HG03521 (cell line): ENCODE measurements around the gene TALDO1.

Experiments used
- ATAC-seq: cut with Tn5 transposase; IDR thresholded peaks from one replicate; pipeline ENCODE4 v1.9.1; 2021; ENCODE audit warnings: mild to moderate bottlenecking, moderate library complexity; ENCODE audit not compliant: unreplicated experiment

TALDO1 gene

GRCh38 chr11:747158-748006, at the start of gene TALDO1:
Gene TALDO1, plus strand, starts transcription at chr11:747464. Its CDS starts 18 bp downstream, at chr11:747482.
- peak; percentile 85 for ATAC-seq

- ATAC-seq: no peak
These were observed 49.4 kb upstream of the TALDO1 start for GRCh38 chr11:697811-698311.

- no peak for ATAC-seq
These were observed 48.7 kb upstream of the TALDO1 start for GRCh38 chr11:698493-699115.

GRCh38 chr11:699116-699508, 48.2 kb upstream of the TALDO1 start:
- ATAC-seq: no peak

DNA sequence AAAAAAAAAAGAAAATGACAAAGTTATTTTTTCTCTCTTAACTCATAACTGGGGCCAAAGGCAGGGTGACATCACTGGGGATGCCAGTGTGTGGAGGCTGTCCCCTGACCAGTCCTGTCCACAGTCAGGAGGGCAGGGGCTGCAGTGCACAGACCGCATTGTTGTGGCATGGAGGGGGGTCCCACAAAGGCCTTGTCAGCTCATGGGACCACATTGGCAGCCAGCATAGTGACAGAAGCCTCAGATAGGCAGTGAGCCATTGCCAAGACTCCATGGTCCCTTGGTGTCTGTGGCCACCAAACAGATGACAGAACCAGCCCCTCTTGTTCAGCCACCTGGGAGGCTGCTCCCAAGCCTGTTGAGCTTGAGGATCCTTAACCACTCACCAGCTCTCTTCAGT, 47.5 kb upstream of the TALDO1 start:
- no peak for ATAC-seq

DNA sequence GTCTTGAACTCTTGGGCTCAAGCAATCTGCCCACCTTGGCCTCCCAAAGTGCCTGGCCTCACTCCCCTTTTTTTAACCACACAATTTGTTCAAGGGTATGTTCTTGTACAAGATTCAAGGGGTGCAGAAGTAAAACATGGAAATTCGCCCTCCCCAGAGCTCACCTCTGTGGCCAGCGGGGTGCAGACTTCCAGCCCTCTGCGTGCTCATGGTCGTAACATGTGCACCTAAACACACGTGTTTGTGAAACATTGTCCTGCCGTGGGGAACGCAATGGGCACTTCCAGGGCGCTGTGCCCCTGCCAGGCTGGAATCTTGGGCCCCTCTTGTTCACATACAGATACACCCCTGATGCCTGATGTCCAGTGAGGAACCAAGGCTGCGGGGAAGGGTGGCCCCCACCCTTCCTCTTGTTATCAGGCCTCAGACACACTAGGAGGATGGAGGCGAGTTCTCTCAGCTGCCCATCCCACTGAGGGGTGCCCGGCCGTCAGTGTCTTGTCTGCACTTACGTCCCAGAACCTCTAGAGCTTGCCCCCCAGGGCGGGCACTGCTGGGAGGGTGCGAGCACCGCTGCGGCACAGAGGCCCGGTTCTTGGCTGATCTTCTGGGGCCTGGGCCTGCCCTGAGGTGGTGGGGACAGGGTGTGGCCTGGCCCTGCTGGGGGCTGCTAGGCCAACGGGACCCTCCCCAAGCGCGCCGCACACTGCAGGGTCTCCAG, 45.4 kb upstream of the TALDO1 start:
- no peak for ATAC-seq

DNA sequence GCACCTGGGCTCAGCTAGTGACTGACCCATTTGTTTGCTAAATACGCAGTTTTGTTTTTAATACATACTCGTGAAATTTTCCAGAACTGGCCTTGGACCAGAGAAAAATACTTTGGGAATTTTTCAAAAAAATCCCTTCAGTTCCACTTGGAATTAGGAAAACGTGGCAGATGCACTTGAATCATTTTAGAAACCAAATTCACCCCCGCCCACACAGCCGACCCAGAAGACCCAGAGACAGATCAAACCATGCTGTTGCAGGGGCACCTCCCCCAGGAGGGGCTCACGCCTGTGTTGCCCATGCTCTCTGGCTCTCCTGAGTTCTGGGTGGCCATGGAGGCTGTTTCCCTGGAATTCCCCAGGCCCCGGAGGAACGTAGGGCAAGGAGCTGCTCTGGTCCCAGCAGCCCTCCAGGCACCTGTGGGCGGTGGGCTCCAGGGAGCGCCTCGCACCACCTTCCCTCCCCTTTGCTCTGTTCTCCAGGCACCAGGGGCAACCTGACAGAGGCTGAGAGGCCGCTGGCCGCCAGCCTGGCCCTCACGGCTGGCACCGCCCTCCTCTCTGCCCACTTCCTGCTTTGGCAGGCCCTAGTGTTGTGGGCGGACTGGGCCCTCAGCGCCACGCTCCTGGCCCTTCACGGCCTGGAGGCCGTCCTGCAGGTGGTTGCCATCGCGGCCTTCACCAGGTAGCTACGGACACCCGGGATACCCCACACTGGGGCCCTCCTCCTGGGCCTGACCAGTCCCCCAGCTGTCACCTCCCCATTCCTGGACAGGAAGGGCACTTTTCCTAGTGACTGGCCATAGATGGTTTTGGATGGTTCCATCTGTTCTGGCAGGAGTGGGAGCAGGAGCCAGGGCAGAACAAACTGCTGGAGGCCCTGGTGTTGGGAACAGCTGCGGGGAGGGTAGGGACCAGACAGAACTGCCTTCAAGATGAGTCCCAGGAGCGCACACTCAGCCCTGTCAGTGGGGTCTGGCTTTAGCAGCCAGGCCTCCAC, 44.5 kb upstream of the TALDO1 start:
- no peak for ATAC-seq

DNA sequence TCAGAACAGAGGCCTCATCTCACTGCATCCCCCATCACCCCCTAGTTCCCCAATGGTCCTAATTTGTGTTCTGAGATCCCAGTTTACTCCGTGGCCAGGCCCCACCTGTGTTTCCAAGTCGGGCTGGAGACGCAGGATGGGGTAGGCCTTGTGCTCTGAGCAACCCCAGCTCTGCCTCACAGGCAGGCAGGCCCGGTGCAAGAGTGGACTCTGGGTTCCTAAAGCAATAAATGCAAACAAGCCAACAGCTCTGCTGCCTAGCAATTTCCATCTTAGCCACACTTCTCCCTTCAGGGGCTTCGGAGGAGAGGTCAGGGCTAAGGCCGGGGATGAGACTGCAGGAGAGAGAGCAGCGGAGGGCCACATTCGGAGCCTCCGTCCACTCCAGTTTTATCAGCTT, 43.8 kb upstream of the TALDO1 start:
- no peak for ATAC-seq

DNA sequence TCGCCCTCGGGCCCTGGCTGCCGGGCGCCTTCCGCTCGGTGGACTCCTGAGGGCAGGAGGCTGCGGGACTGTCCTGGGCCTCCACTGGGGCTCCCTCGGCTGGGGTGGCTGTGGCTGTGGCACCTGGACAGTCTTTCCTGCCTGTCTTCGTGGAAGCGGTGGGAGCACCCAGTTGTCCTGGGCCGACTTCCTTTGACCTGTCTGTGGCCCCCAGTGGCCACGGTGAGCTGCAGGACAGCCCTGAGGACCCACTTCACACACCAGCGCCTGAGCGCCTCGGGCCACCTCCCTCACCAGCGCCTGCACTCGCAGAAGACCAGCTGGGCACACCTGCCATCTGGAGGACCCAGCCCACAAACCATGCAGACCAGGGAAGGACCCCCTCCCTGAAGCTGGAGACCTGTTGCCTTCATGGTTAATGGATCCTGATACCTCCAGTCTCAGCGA, 43.0 kb upstream of the TALDO1 start:
- no peak for ATAC-seq

DNA sequence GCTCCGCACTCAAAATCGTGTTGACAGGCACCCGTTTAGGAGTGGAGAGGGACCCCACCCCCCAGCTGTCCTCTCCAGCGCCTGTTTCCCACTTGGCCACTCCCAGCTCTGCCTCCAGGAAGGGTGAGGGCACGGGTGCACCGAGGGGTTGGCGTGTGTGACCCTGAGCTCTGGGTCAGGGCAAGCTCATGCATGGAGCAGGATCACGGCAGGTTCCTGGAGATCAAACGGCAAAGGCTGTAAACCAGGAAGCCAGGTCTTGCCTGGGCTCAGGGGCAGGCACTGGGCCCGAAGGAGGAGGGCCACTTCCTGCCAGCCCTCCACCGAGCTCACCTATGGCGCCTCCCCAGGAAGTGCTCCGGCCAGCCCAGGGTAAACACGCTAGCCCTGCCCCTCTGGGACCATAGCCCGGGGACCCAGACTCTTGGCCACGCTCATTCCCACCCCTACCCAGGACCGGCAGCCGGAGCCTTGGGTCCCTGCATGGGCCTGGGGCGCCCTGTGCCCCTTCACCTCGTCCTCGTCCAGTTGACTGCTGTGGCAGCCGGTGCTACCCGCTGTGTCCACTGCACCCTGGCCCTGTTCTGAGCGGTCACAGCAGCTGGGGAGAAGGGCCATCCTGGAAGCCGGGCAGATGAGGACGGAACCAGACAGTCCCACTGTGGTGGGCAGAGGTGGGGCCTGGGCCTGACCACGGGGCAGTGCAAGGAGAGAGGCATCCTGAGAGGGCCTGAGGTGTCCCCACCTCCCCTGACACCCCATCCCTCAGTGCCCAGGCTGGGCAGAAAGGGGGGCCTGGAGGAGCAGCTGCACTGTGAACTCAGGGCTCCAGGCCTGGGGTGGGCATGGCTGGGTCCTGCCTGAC, 42.3 kb upstream of the TALDO1 start:
- no peak for ATAC-seq

GRCh38 chr11:705646-706438, 41.4 kb upstream of the TALDO1 start, which contains the start of gene EPS8L2:
Gene EPS8L2, plus strand, starts transcription at chr11:706231. Its CDS starts 3,177 bp downstream, at chr11:709408.
- ATAC-seq: no peak

- no peak for ATAC-seq
These were observed 40.8 kb upstream of the TALDO1 start for GRCh38 chr11:706439-706956.

GRCh38 chr11:706957-707816, 40.1 kb upstream of the TALDO1 start:
- ATAC-seq: no peak

- no peak for ATAC-seq
These were observed 39.3 kb upstream of the TALDO1 start for GRCh38 chr11:707817-708420.

DNA sequence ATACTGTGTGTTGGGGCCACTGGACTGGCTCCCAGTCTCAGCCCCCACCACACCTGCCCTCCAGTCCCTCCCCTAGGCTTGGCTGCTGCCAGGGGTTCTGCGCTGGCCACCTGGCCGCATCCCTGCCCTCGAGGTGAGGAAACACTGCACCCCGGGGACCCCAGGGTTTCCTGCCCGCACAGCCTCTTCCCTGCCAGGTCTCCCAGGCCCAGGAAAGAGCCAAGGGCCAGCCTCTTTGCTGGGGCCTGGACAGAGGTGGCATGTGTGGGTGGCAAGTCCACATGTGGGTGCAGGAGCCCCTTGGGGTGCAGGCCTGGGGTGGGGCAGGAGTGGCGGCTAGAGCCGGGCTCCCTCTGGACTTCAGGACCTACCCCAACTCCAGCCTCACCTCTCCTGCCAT, 38.8 kb upstream of the TALDO1 start:
- ATAC-seq: no peak

DNA sequence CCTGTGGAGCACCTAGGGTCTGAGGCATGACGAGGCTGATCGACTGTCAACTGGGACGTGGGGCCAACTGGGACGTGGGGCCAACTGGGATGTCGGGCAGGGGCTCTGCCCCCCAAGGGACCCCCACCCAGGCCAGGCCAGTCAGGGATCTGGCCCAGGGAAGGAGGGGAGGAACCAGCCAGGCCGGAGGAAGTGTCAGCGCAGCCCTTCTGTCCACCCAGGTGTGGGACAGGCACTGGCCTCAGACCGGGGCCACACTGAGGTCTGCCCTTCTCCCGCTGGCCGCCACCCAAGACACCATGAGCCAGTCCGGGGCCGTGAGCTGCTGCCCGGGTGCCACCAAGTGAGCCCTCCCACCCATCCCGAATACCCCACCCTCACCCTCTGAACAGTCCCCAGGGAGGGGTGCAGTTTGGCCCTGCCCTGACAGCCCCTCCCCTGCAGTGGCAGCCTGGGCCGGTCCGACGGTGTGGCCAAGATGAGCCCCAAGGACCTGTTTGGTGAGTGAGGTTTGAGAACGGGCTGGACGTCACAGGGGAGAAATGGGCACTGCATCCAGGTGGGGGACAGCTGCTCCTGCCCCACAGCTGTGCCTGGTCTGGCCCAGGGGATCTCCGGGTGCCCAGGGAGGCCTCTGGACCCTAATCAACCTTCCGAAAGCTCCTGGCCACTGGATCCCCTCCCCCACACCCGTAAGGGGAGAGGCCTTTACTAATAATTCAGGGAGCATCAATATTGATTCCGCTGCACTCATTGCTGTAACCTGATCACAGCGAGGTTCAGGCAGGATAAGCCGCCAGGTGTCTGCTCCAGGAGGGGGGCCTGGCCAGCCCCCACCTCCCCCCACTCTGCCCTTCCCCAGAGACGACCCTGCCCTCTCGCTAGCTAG, 37.9 kb upstream of the TALDO1 start:
- ATAC-seq: no peak
